ENCODE data around the gene ZNF81. TPM values are rescaled to one million over a fixed set of nuclear protein-coding genes. Genes with fewer than 3 reads are reported as not detected.
"Not testable (repeated sequence)": the region's sequence is repeated elsewhere in the genome, so short reads cannot be mapped to it uniquely, and the experiment has no call there.

The ZNF81 gene
- total RNA-seq, 1 experiment from 2014 or later = 4.4 TPM

DNA sequence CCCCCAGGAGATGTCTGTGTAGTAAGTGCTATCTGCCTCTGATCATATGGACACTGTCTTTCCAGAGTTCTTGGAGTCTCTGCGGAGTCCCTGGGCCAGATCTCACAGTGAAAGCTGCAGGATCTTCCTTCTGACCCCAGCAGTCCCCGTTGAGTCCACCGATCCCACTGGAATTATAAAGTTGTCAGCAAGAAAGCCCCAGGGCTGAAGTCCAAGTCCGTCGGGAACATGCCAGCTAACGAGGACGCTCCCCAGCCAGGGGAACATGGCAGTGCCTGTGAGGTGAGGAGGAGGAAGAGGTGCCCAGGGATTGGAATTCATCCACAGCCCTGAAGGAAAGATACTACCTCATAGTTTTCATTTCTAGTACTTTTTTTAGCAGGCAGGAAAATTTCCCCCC is 9.3 kb downstream of the ZNF81 start:
- ChIA-PET POLR2A (ENCODE audit: unreplicated experiment) (no interaction called here), CTCF (no interaction called here)
- no peak for TF ChIP-seq EZH2 (IDR thresholded peaks at IDR 0.05; ENCODE audit: low read length, unreplicated experiment)
- no peak for TF ChIP-seq EZH2phosphoT487 (IDR thresholded peaks at IDR 0.05; ENCODE audit: borderline replicate concordance, low read length)
- TF ChIP-seq, protein P1, sequence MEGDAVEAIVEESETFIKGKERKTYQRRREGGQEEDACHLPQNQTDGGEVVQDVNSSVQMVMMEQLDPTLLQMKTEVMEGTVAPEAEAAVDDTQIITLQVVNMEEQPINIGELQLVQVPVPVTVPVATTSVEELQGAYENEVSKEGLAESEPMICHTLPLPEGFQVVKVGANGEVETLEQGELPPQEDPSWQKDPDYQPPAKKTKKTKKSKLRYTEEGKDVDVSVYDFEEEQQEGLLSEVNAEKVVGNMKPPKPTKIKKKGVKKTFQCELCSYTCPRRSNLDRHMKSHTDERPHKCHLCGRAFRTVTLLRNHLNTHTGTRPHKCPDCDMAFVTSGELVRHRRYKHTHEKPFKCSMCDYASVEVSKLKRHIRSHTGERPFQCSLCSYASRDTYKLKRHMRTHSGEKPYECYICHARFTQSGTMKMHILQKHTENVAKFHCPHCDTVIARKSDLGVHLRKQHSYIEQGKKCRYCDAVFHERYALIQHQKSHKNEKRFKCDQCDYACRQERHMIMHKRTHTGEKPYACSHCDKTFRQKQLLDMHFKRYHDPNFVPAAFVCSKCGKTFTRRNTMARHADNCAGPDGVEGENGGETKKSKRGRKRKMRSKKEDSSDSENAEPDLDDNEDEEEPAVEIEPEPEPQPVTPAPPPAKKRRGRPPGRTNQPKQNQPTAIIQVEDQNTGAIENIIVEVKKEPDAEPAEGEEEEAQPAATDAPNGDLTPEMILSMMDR (conservative IDR thresholded peaks at IDR 0.05; ENCODE audit: low read depth, low read length) = no peak
- Histone ChIP-seq H3K9me3 (ENCODE audit: low read length) (no peaks in the 10 kb centered on the region), H3K4me2 (ENCODE audit: low read length) (no peak overlapping the region), H3K36me3 (ENCODE audit: low read depth, low read length) (no peaks in the 10 kb centered on the region), H3K9me2 (replicated peaks; ENCODE audit: low read length) (no peaks in the 10 kb centered on the region), H4K20me1 (ENCODE audit: low read length) (no peaks in the 10 kb centered on the region), H3K9ac (ENCODE audit: low read length) (no peak overlapping the region), H3K27me3 (ENCODE audit: low read length) (no peaks in the 10 kb centered on the region), H3K27ac (ENCODE audit: low read length) (no peak overlapping the region), H3K79me2 (ENCODE audit: low read length) (no peaks in the 10 kb centered on the region), H3K4me1 (ENCODE audit: insufficient read depth, low read length) (no peaks in the 10 kb centered on the region), H3K4me3 (ENCODE audit: low read length) (no peak overlapping the region), H3F3A (ENCODE audit: low read length, unreplicated experiment) (no peaks in the 10 kb centered on the region), H2AFZ (ENCODE audit: low read length) (no peak overlapping the region)
- BruUV-seq (replicated peaks) = no TSS peak
- intact Hi-C loops (cut with micrococcal nuclease) = no loop called here
- ATAC-seq (no peak), DNase-seq (no peak)

DNA sequence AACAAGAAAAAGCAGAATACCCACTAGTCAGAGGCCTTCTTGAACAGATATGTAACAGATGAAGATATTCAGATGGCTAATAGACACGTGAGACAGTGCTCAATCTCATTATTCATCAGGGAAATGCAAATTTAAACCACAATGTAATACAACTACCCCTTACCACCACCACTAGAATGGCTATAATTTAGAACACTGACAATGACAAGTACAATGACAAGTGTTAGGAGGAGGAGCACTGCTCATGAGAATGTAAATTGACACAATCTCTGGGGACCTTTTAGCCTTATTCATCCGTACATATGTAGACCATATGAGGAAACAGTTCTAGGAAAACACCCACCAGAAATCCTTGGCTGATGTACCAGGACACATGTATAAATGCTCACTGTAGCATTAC is 13.1 kb downstream of the ZNF81 start:
- Histone ChIP-seq H3K27ac (ENCODE audit: low read length) (no peak overlapping the region), H3K4me2 (ENCODE audit: low read length) (no peak overlapping the region), H3K79me2 (ENCODE audit: low read length) (no peaks in the 10 kb centered on the region), H3F3A (ENCODE audit: low read length, unreplicated experiment) (no peaks in the 10 kb centered on the region), H3K36me3 (ENCODE audit: low read depth, low read length) (no peaks in the 10 kb centered on the region), H3K4me1 (ENCODE audit: insufficient read depth, low read length) (no peaks in the 10 kb centered on the region), H3K4me3 (ENCODE audit: low read length) (no peak overlapping the region), H3K27me3 (ENCODE audit: low read length) (no peaks in the 10 kb centered on the region), H4K20me1 (ENCODE audit: low read length) (no peaks in the 10 kb centered on the region), H3K9ac (ENCODE audit: low read length) (no peak overlapping the region), H3K9me2 (replicated peaks; ENCODE audit: low read length) (no peaks in the 10 kb centered on the region), H3K9me3 (ENCODE audit: low read length) (no peaks in the 10 kb centered on the region), H2AFZ (ENCODE audit: low read length) (no peak overlapping the region)
- CTCF ChIA-PET = no interaction called here
- POLR2A ChIA-PET (ENCODE audit: unreplicated experiment) = no interaction called here
- intact Hi-C loops (cut with micrococcal nuclease) = no loop called here
- no peak for ATAC-seq
- no TSS peak for BruUV-seq (replicated peaks)
- DNase-seq = no peak
- TF ChIP-seq, protein P1 (conservative IDR thresholded peaks at IDR 0.05; ENCODE audit: low read depth, low read length) = no peak
- TF ChIP-seq EZH2phosphoT487 (IDR thresholded peaks at IDR 0.05; ENCODE audit: borderline replicate concordance, low read length) (no peak), EZH2 (IDR thresholded peaks at IDR 0.05; ENCODE audit: low read length, unreplicated experiment) (no peak)

DNA sequence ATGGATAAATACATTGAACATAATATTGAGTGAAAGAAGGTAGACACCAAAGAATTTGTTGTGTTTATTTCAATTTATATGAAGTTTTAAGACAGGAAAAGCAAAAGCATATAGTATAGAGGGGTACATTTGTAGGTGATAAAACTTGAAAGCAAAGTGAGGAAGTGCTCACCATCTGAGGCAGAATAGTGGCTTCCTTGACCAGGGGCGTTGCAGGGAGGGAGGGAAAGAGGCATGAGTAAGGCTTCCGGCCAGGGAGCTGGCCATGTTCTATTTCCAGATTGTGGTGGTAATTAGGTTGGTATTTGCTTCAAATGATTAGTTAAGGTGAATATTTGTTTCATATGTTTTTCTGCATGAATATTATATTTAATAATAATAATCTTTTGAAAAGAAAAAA is 13.7 kb downstream of the ZNF81 start:
- intact Hi-C loops (cut with micrococcal nuclease); H3K27ac ChIP-seq (ENCODE audit: low read length); H3K9me2 ChIP-seq (replicated peaks; ENCODE audit: low read length); H3K4me3 ChIP-seq (ENCODE audit: low read length); H4K20me1 ChIP-seq (ENCODE audit: low read length); H2AFZ ChIP-seq (ENCODE audit: low read length); H3K36me3 ChIP-seq (ENCODE audit: low read depth, low read length); H3F3A ChIP-seq (ENCODE audit: low read length, unreplicated experiment); H3K9me3 ChIP-seq (ENCODE audit: low read length); BruUV-seq (replicated peaks); H3K79me2 ChIP-seq (ENCODE audit: low read length); ATAC-seq; H3K4me2 ChIP-seq (ENCODE audit: low read length); POLR2A ChIA-PET (ENCODE audit: unreplicated experiment); H3K27me3 ChIP-seq (ENCODE audit: low read length); H3K9ac ChIP-seq (ENCODE audit: low read length); CTCF ChIA-PET; H3K4me1 ChIP-seq (ENCODE audit: insufficient read depth, low read length); DNase-seq: not testable (repeated sequence)

All from PC-3 (cell line).